K562 (cell line): ENCODE results near the gene FUT6. TPM values are rescaled to one million over a fixed set of nuclear protein-coding genes. Genes with fewer than 3 reads are reported as not detected.

ENCODE experiments used
- CREB1 ChIP-seq, 2 experiments: sonication (generic) in 1 of 2; formaldehyde crosslinking in 1 of 2; IDR thresholded peaks; 2 replicates each; pipeline versions ENCODE4 v1.6.1 to v1.8.0; 2012 to 2022; ENCODE audit warnings: inconsistent platforms in 1 of 2, mild to moderate bottlenecking in 1 of 2, missing genetic modification reagents in 1 of 2, moderate library complexity in 1 of 2
- DEAF1 ChIP-seq: fragments of 450-650 bp; formaldehyde crosslinking; IDR thresholded peaks from 2 replicates; pipeline ENCODE4 v1.4.0; 2020; ENCODE audit warnings: mild to moderate bottlenecking, moderate library complexity
- EGR1 ChIP-seq: fragments of 450-650 bp; conservative IDR thresholded peaks from 2 replicates; pipeline ENCODE4 v1.6.1; 2017; ENCODE audit warnings: mild to moderate bottlenecking
- ETV5 ChIP-seq: sonication (generic); formaldehyde crosslinking; IDR thresholded peaks from 2 replicates; pipeline ENCODE4 v1.4.0; 2020; ENCODE audit warnings: low read depth, mild to moderate bottlenecking, missing genetic modification reagents
- FUS ChIP-seq: fragments of 200-400 bp; formaldehyde crosslinking; optimal IDR thresholded peaks from 2 replicates; pipeline ENCODE3; 2017; ENCODE audit warnings: low read depth, low read length
- RERE ChIP-seq: sonication (generic); formaldehyde crosslinking; IDR thresholded peaks from 2 replicates; pipeline ENCODE4 v1.8.0; 2023; ENCODE audit warnings: missing genetic modification reagents, mild to moderate bottlenecking, borderline replicate concordance
- RNF219 ChIP-seq: fragments of 250-450 bp; sonication (Bioruptor Pico); IDR thresholded peaks from 2 replicates; pipeline ENCODE4 v1.5.0; 2022; ENCODE audit warnings: mild to moderate bottlenecking
- STAG1 ChIP-seq: sonication (generic); formaldehyde crosslinking; IDR thresholded peaks from 2 replicates; pipeline ENCODE4 v1.5.0; 2020; ENCODE audit warnings: missing genetic modification reagents, borderline replicate concordance
- polyA plus RNA-seq, 8 experiments: library from polyadenylated mRNA; depleted of rRNA in 4 of 8; stranded (reverse) in 5 of 8; unstranded in 3 of 8; fragments of >200 nt; fragmentation: Nextera tagmentation in 2 of 8; fragmentation: Illumina TruSeq in 1 of 8; extraction: Ambion mirVana in 2 of 8; extraction: Trizol in 1 of 8; gene quantifications; 2 replicates each; pipeline versions ENCODE4 v1.2.1 to v1.2.3, GENCODE V29; 2011 to 2014; ENCODE audit warnings: inconsistent platforms in 1 of 8, missing spikeins in 1 of 8
- total RNA-seq, 7 experiments: library from RNA; depleted of rRNA in 6 of 7; stranded (reverse); fragments of >200 nt in 6 of 7; fragmentation: Illumina TruSeq in 2 of 7; extraction: Trizol in 2 of 7; gene quantifications; 2 replicates each; pipeline versions ENCODE4 v1.2.1 to v1.2.3, GENCODE V29; 2011 to 2021; ENCODE audit warnings: low replicate concordance in 1 of 7
- TF ChIP-seq, protein P1 (sequence below), 2 experiments: fragments of 450-650 bp; conservative IDR thresholded peaks; 2 replicates each; pipeline ENCODE4 v1.6.1; 2017; ENCODE audit warnings: mild to moderate bottlenecking in 2 of 2, moderate library complexity in 2 of 2
- TF ChIP-seq, protein P2 (sequence below): sonication (generic); formaldehyde crosslinking; IDR thresholded peaks from 2 replicates; pipeline ENCODE4 v1.8.1; 2023; ENCODE audit warnings: mild to moderate bottlenecking, missing genetic modification reagents, moderate library complexity
- TF ChIP-seq, protein P3 (sequence below): conservative IDR thresholded peaks from 2 replicates; pipeline ENCODE4 v1.6.1; 2011; ENCODE audit warnings: low read depth, mild to moderate bottlenecking, low read length; ENCODE audit not compliant: control insufficient read depth

Gene FUT6
- total and polyA plus RNA-seq, 9 of the 15 experiments (the other 6 are each of a cell fraction or from before 2014, with no cell fraction given): 0.04 TPM; not detected in 8

DNA sequence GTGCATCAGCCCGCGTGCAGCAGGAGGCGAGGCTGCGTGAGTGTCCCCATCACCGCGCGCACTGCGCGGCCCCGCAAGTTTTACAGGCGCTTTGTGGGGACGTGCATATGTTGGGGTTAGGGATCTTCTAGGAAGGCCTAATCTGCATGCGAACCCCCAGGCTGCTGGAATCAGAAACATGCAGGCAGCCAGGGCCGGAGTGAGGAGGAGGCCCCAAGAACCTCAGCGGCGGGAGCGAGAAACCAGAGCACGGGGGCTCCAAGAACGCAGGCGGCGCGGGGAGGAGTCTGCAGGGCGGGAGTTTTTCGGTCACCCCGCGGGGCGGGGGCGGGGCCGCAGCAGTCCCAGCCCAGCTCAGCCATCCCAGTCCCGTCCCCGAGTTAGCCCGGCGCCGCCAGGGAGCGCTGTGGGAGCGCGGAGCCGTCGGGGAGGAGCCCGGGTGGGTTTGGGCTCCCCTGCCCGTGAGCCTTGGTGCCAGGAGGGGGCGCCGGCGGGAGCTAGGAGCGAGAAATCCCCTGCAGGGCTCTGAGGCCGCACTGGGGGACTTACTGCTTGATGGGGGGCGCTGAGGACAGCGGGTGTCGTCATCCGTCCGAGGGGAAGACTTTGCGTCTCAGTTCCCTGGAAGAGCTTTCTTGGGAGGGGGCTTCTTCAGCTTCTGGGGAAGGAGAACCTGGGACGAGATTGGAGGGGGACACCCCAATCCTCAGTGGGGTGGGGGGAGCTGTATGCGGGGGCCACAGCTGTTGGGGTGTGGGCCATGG is 35.6 kb downstream of the FUT6 start (continued):
- TF ChIP-seq, protein P1, sequence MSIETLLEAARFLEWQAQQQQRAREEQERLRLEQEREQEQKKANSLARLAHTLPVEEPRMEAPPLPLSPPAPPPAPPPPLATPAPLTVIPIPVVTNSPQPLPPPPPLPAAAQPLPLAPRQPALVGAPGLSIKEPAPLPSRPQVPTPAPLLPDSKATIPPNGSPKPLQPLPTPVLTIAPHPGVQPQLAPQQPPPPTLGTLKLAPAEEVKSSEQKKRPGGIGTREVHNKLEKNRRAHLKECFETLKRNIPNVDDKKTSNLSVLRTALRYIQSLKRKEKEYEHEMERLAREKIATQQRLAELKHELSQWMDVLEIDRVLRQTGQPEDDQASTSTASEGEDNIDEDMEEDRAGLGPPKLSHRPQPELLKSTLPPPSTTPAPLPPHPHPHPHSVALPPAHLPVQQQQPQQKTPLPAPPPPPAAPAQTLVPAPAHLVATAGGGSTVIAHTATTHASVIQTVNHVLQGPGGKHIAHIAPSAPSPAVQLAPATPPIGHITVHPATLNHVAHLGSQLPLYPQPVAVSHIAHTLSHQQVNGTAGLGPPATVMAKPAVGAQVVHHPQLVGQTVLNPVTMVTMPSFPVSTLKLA (conservative IDR thresholded peaks at IDR 0.05): peak; percentile 92 to 93
- TF ChIP-seq FUS (peak; percentile 47), ETV5 (CRISPR knock-in tag) (peak; percentile 66; the same call in 1 of the 2 replicates), RNF219 (no peak), CREB1 (IDR thresholded peaks at IDR 0.05) (no peak), CREB1 (CRISPR knock-in tag; IDR thresholded peaks at IDR 0.05) (peak; percentile 83), STAG1 (peak; percentile 74), EGR1 (peak; percentile 81), DEAF1 (CRISPR knock-in tag) (peak; percentile 77), RERE (CRISPR knock-in tag) (0 out of 2 replicates have a peak, but pooled peaks have one; percentile 84)
- TF ChIP-seq, protein P2, sequence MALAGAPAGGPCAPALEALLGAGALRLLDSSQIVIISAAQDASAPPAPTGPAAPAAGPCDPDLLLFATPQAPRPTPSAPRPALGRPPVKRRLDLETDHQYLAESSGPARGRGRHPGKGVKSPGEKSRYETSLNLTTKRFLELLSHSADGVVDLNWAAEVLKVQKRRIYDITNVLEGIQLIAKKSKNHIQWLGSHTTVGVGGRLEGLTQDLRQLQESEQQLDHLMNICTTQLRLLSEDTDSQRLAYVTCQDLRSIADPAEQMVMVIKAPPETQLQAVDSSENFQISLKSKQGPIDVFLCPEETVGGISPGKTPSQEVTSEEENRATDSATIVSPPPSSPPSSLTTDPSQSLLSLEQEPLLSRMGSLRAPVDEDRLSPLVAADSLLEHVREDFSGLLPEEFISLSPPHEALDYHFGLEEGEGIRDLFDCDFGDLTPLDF (CRISPR knock-in tag): peak; percentile 97
- TF ChIP-seq, protein P3, sequence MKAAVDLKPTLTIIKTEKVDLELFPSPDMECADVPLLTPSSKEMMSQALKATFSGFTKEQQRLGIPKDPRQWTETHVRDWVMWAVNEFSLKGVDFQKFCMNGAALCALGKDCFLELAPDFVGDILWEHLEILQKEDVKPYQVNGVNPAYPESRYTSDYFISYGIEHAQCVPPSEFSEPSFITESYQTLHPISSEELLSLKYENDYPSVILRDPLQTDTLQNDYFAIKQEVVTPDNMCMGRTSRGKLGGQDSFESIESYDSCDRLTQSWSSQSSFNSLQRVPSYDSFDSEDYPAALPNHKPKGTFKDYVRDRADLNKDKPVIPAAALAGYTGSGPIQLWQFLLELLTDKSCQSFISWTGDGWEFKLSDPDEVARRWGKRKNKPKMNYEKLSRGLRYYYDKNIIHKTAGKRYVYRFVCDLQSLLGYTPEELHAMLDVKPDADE: peak; percentile 16; the same call in 1 of the 2 replicates
